HCT116 (cell line): ENCODE results near the gene NOL9. TPM values are rescaled to one million over a fixed set of nuclear protein-coding genes. Genes with fewer than 3 reads are reported as not detected.

ENCODE experiments used
- ATAC-seq: fragments of 200-7000 bp; cut with Tn5 transposase; 2 replicates; pipeline ENCODE4 v1.9.1; 2020; ENCODE audit warnings: mild to moderate bottlenecking, moderate library complexity
- BruUV-seq: library from RNA; stranded (reverse); fragments of 400-500 nt; replicated peaks from 2 replicates; lab custom pipeline; 2021; lab: Mats Ljungman, UMichigan
- CTCF ChIA-PET: fragments of 300-600 bp; sonication (Branson Sonifier 250); formaldehyde crosslinking; loops from one replicate; lab custom pipeline; 2021; ENCODE audit warnings: antibody characterized with exemption; lab: Charles Lee
- POLR2A ChIA-PET: fragments of 300-600, 350-600 bp; sonication (Branson Sonifier 250); formaldehyde crosslinking; loops from one replicate; lab custom pipeline; 2021; ENCODE audit warnings: antibody characterized with exemption; lab: Charles Lee
- RAD21 ChIA-PET, 2 experiments: fragments of 300-600 bp; sonication (Branson Sonifier 250); formaldehyde crosslinking; loops; one replicate each; lab custom pipeline; 2023; ENCODE audit warnings: low total read pairs in 2 of 2; ENCODE audit not compliant: uncharacterized antibody in 2 of 2, unreplicated experiment in 2 of 2, low non-redundant PET in 1 of 2; lab: Charles Lee
- DNase-seq: peaks from one replicate; pipeline ENCODE4 v3.0.0-alpha.2; 2010; ENCODE audit warnings: low read depth, low spot score
- H2AFZ ChIP-seq: fragments of 200-600 bp; shearing (Covaris generic), sonication (generic); 2 replicates; pipeline ENCODE4 v1.6.1; 2017; ENCODE audit warnings: low read depth, mixed run types, mixed read lengths, antibody characterized with exemption, low read length; ENCODE audit not compliant: poor library complexity, severe bottlenecking
- H3K27ac ChIP-seq: 2 replicates; pipeline ENCODE4 v1.5.1; 2012; ENCODE audit warnings: low read depth, low read length
- H3K27me3 ChIP-seq: fragments of 200-600 bp; sonication (generic); 2 replicates; pipeline ENCODE4 v1.6.1; 2016; ENCODE audit warnings: mixed run types, low read length, mixed read lengths; ENCODE audit not compliant: insufficient read depth
- H3K36me3 ChIP-seq, 2 experiments: fragments of 200-500 bp in 1 of 2; fragments of 200-600 bp in 1 of 2; sonication (Bioruptor generic) in 1 of 2; sonication (generic) in 1 of 2; 2 replicates each; pipeline versions ENCODE4 v1.5.1 to v1.6.1; 2014 to 2016; ENCODE audit warnings: low read length in 2 of 2, inconsistent platforms in 1 of 2, mixed read lengths in 1 of 2, mixed run types in 1 of 2; ENCODE audit not compliant: insufficient read depth in 2 of 2, control insufficient read depth in 1 of 2
- H3K4me1 ChIP-seq, 2 experiments: fragments of 200-600 bp in 1 of 2; sonication (generic) in 1 of 2; 2 replicates each; pipeline versions ENCODE4 v1.5.1 to v1.6.1; 2012 to 2017; ENCODE audit warnings: low read length in 2 of 2, inconsistent platforms in 1 of 2, mild to moderate bottlenecking in 1 of 2, mixed read lengths in 1 of 2, mixed run types in 1 of 2, moderate library complexity in 1 of 2; ENCODE audit not compliant: insufficient read depth in 2 of 2, control insufficient read depth in 1 of 2
- H3K4me2 ChIP-seq: fragments of 200-600 bp; sonication (generic); 2 replicates; pipeline ENCODE4 v1.6.1; 2017; ENCODE audit warnings: mixed run types, low read length, mixed read lengths
- H3K4me3 ChIP-seq, 2 experiments: fragments of 200-600 bp in 1 of 2; sonication (generic) in 1 of 2; replicated peaks in 1 of 2; 2 replicates each; pipeline ENCODE4 v1.5.1; 2011 to 2016; ENCODE audit warnings: low read length in 2 of 2, control low read depth in 1 of 2, low read depth in 1 of 2, mild to moderate bottlenecking in 1 of 2, mixed read lengths in 1 of 2, mixed run types in 1 of 2
- H3K79me2 ChIP-seq: fragments of 200-600 bp; sonication (generic); 2 replicates; pipeline ENCODE4 v1.6.1; 2017; ENCODE audit warnings: mild to moderate bottlenecking, mixed run types, low read length, moderate library complexity, mixed read lengths; ENCODE audit not compliant: insufficient read depth
- H3K9ac ChIP-seq: fragments of 200-600 bp; sonication (generic); 2 replicates; pipeline ENCODE4 v1.6.1; 2016; ENCODE audit warnings: low read length, mixed read lengths
- H3K9me2 ChIP-seq: fragments of 200-600 bp; sonication (generic), shearing (Covaris generic); 2 replicates; pipeline ENCODE4 v1.6.1; 2017; ENCODE audit warnings: mixed run types, mild to moderate bottlenecking, moderate library complexity; ENCODE audit not compliant: insufficient read depth
- H3K9me3 ChIP-seq, 2 experiments: fragments of 200-500 bp in 1 of 2; fragments of 200-600 bp in 1 of 2; sonication (Bioruptor generic) in 1 of 2; sonication (generic) in 1 of 2; 2 replicates each; pipeline ENCODE4 v1.6.1; 2014 to 2017; ENCODE audit warnings: low read length in 2 of 2, mixed read lengths in 2 of 2, inconsistent platforms in 1 of 2, low read depth in 1 of 2, mild to moderate bottlenecking in 1 of 2, mixed run types in 1 of 2, moderate library complexity in 1 of 2; ENCODE audit not compliant: control insufficient read depth in 1 of 2, insufficient read depth in 1 of 2
- H4K20me1 ChIP-seq: fragments of 200-600 bp; sonication (generic), shearing (Covaris generic); 2 replicates; pipeline ENCODE4 v1.6.1; 2017; ENCODE audit warnings: mixed run types, mild to moderate bottlenecking, moderate library complexity; ENCODE audit not compliant: insufficient read depth
- CBX3 ChIP-seq: IDR thresholded peaks from 2 replicates; pipeline ENCODE4 v1.6.1; 2012; ENCODE audit warnings: low read depth
- CEBPB ChIP-seq: IDR thresholded peaks from 2 replicates; pipeline ENCODE4 v1.6.1; 2012; ENCODE audit warnings: low read depth
- EGR1 ChIP-seq: IDR thresholded peaks from 2 replicates; pipeline ENCODE4 v1.6.1; 2012; ENCODE audit warnings: low read depth
- ELF1 ChIP-seq: IDR thresholded peaks from 2 replicates; pipeline ENCODE4 v1.6.1; 2012; ENCODE audit warnings: low read depth, borderline replicate concordance
- EZH2 ChIP-seq: fragments of 200-600 bp; sonication (generic); IDR thresholded peaks from 2 replicates; pipeline ENCODE4 v1.6.1; 2017; ENCODE audit warnings: antibody characterized with exemption, mixed run types
- EZH2phosphoT487 ChIP-seq: fragments of 200-600 bp; IDR thresholded peaks from 2 replicates; pipeline ENCODE4 v1.6.1; 2018; ENCODE audit warnings: antibody characterized with exemption, borderline replicate concordance
- FOSL1 ChIP-seq: IDR thresholded peaks from 2 replicates; pipeline ENCODE4 v1.6.1; 2012; ENCODE audit warnings: low read depth
- JUND ChIP-seq: IDR thresholded peaks from 2 replicates; pipeline ENCODE4 v1.6.1; 2012
- MAX ChIP-seq: IDR thresholded peaks from 2 replicates; pipeline ENCODE4 v1.6.1; 2012
- POLR2A ChIP-seq: IDR thresholded peaks from 2 replicates; pipeline ENCODE4 v1.7.0; 2011; ENCODE audit warnings: borderline replicate concordance; ENCODE audit not compliant: insufficient read depth, insufficient read length; ENCODE audit errors: extremely low read depth
- POLR2AphosphoS5 ChIP-seq: IDR thresholded peaks from 2 replicates; pipeline ENCODE4 v1.6.1; 2011; ENCODE audit warnings: mild to moderate bottlenecking, low read depth, low read length, moderate library complexity
- RAD21 ChIP-seq: IDR thresholded peaks from 2 replicates; pipeline ENCODE4 v1.6.1; 2012; ENCODE audit warnings: low read depth, mild to moderate bottlenecking
- SIN3A ChIP-seq: IDR thresholded peaks from 2 replicates; pipeline ENCODE4 v1.6.1; 2012; ENCODE audit warnings: low read depth
- SP1 ChIP-seq: IDR thresholded peaks from 2 replicates; pipeline ENCODE4 v1.6.1; 2012; ENCODE audit warnings: low read depth
- SRF ChIP-seq: IDR thresholded peaks from 2 replicates; pipeline ENCODE4 v1.6.1; 2012; ENCODE audit warnings: low read depth
- TCF7L2 ChIP-seq: IDR thresholded peaks from 2 replicates; pipeline ENCODE4 v1.7.0; 2011; ENCODE audit warnings: borderline replicate concordance, inconsistent platforms; ENCODE audit not compliant: insufficient read depth, insufficient read length; ENCODE audit errors: extremely low read depth
- ZFX ChIP-seq: fragments of 450-650 bp; IDR thresholded peaks from 2 replicates; pipeline ENCODE4 v1.6.1; 2017
- ZNF274 ChIP-seq: fragments of 200-500 bp; sonication (Bioruptor generic); IDR thresholded peaks from 2 replicates; pipeline ENCODE4 v1.6.1; 2014; ENCODE audit warnings: mild to moderate bottlenecking, low read depth, low read length, inconsistent platforms
- intact Hi-C: fragments of 100-400 bp; cut with micrococcal nuclease; formaldehyde crosslinking; loops from 2 replicates; pipeline ENCODE4 v1.10.0; 2022
- total RNA-seq: library from RNA; stranded (reverse); gene quantifications from one replicate; pipeline ENCODE4 v1.2.1, GENCODE V29; 2021; ENCODE audit not compliant: unreplicated experiment
- TF ChIP-seq, protein P1 (sequence below): IDR thresholded peaks from 2 replicates; pipeline ENCODE4 v1.6.1; 2012; ENCODE audit warnings: low read depth
- TF ChIP-seq, protein P2 (sequence below): IDR thresholded peaks from 2 replicates; pipeline ENCODE4 v1.6.1; 2011; ENCODE audit warnings: mild to moderate bottlenecking, low read length, moderate library complexity; ENCODE audit not compliant: insufficient replicate concordance; ENCODE audit errors: extremely low read depth
- TF ChIP-seq, protein P3 (sequence below), 3 experiments: fragments of 200-600 bp in 1 of 3; sonication (generic) in 1 of 3; IDR thresholded peaks in 2 of 3; conservative IDR thresholded peaks in 1 of 3; 2 replicates each; pipeline ENCODE4 v1.5.1; 2012 to 2017; ENCODE audit warnings: low read depth in 2 of 3, low read length in 2 of 3, antibody characterized with exemption in 1 of 3, borderline replicate concordance in 1 of 3, control low read depth in 1 of 3, mild to moderate bottlenecking in 1 of 3, mixed read lengths in 1 of 3, mixed run types in 1 of 3, moderate library complexity in 1 of 3; ENCODE audit not compliant: insufficient read depth in 1 of 3

Gene NOL9
- total RNA-seq, 1 experiment from 2014 or later: 46.4 TPM

DNA sequence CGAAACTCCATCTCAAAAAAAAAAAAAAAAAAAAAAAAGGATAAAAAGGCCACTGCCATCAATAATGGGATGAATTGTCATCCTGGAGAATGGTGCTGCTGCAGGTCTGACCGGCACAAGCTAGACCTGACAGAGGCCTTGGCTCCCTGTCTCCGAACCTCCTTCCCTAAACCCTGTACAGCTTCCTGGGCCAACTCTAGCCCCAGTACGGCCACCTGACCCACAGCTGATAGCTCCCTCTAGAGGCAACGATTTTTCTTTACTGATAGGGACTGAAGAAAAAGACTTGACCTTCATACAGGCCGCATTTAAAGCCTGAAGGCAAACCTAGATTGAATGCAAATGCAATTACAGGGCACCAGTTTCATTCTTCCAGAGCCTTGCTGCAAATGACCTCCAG lies 30.7 kb downstream of the NOL9 start:
- H3K27ac ChIP-seq: peak overlapping the region; percentile 35; the same call in 1 of the 2 replicates
- peak; percentile 41 for DNase-seq
- no peak overlapping the region for H3K4me3 ChIP-seq
- ChIA-PET POLR2A (interaction anchor here (0.9 to 1.9 kb wide), 2 partner anchors 33 to 80 kb away, joined by 3 to 6 read pairs; no protein-coding TSS in a partner anchor), RAD21 (interaction anchor here in 1 of 2 experiments (0.6 to 0.7 kb wide), 2 partner anchors 31 to 104 kb away, joined by 3 read pairs; partner anchors contain the start of gene HES2), CTCF (interaction anchor here (0.6 to 2.0 kb wide), 10 partner anchors 10 to 285 kb away, joined by 3 to 14 read pairs (median 4); partner anchors contain the start of genes NOL9 and PLEKHG5)
- H4K20me1 ChIP-seq: no peaks in the 10 kb centered on the region
- no peak overlapping the region for H2AFZ ChIP-seq
- H3K4me2 ChIP-seq: no peak overlapping the region
- H3K36me3 ChIP-seq: peaks cover 14 to 21% of the 10 kb centered on the region in 2 experiments
- ATAC-seq: peak; percentile 84
- peak overlapping the region; percentile 27; the same call in 1 of the 2 replicates for H3K9ac ChIP-seq
- intact Hi-C loops: loop anchor here (1.0 kb wide), 1 partner anchor 37 kb away; no protein-coding TSS in a partner anchor
- H3K9me3 ChIP-seq: no peaks in the 10 kb centered on the region
- no TSS peak for BruUV-seq
- no peaks in the 10 kb centered on the region; the same call in 1 of the 2 replicates for H3K79me2 ChIP-seq
- H3K27me3 ChIP-seq: no peaks in the 10 kb centered on the region
- peaks cover 0 to 4% of the 10 kb centered on the region in 2 experiments; a peak in 1 of 4 replicates for H3K4me1 ChIP-seq
- no peaks in the 10 kb centered on the region for H3K9me2 ChIP-seq
- TF ChIP-seq, protein P1, sequence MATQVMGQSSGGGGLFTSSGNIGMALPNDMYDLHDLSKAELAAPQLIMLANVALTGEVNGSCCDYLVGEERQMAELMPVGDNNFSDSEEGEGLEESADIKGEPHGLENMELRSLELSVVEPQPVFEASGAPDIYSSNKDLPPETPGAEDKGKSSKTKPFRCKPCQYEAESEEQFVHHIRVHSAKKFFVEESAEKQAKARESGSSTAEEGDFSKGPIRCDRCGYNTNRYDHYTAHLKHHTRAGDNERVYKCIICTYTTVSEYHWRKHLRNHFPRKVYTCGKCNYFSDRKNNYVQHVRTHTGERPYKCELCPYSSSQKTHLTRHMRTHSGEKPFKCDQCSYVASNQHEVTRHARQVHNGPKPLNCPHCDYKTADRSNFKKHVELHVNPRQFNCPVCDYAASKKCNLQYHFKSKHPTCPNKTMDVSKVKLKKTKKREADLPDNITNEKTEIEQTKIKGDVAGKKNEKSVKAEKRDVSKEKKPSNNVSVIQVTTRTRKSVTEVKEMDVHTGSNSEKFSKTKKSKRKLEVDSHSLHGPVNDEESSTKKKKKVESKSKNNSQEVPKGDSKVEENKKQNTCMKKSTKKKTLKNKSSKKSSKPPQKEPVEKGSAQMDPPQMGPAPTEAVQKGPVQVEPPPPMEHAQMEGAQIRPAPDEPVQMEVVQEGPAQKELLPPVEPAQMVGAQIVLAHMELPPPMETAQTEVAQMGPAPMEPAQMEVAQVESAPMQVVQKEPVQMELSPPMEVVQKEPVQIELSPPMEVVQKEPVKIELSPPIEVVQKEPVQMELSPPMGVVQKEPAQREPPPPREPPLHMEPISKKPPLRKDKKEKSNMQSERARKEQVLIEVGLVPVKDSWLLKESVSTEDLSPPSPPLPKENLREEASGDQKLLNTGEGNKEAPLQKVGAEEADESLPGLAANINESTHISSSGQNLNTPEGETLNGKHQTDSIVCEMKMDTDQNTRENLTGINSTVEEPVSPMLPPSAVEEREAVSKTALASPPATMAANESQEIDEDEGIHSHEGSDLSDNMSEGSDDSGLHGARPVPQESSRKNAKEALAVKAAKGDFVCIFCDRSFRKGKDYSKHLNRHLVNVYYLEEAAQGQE: no peak
- TF ChIP-seq, protein P2, sequence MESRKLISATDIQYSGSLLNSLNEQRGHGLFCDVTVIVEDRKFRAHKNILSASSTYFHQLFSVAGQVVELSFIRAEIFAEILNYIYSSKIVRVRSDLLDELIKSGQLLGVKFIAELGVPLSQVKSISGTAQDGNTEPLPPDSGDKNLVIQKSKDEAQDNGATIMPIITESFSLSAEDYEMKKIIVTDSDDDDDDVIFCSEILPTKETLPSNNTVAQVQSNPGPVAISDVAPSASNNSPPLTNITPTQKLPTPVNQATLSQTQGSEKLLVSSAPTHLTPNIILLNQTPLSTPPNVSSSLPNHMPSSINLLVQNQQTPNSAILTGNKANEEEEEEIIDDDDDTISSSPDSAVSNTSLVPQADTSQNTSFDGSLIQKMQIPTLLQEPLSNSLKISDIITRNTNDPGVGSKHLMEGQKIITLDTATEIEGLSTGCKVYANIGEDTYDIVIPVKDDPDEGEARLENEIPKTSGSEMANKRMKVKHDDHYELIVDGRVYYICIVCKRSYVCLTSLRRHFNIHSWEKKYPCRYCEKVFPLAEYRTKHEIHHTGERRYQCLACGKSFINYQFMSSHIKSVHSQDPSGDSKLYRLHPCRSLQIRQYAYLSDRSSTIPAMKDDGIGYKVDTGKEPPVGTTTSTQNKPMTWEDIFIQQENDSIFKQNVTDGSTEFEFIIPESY: no peak
- TF ChIP-seq POLR2AphosphoS5: peak; percentile 27; the same call in 1 of the 2 replicates
- TF ChIP-seq CEBPB: no peak
- TF ChIP-seq SRF: no peak
- TF ChIP-seq EZH2: no peak
- TF ChIP-seq ZFX: 0 out of 2 replicates have a peak, but pooled peaks have one; percentile 12
- TF ChIP-seq SIN3A: no peak
- TF ChIP-seq EGR1: no peak
- no peak for TF ChIP-seq EZH2phosphoT487
- peak; percentile 79 for TF ChIP-seq RAD21
- TF ChIP-seq, protein P3, sequence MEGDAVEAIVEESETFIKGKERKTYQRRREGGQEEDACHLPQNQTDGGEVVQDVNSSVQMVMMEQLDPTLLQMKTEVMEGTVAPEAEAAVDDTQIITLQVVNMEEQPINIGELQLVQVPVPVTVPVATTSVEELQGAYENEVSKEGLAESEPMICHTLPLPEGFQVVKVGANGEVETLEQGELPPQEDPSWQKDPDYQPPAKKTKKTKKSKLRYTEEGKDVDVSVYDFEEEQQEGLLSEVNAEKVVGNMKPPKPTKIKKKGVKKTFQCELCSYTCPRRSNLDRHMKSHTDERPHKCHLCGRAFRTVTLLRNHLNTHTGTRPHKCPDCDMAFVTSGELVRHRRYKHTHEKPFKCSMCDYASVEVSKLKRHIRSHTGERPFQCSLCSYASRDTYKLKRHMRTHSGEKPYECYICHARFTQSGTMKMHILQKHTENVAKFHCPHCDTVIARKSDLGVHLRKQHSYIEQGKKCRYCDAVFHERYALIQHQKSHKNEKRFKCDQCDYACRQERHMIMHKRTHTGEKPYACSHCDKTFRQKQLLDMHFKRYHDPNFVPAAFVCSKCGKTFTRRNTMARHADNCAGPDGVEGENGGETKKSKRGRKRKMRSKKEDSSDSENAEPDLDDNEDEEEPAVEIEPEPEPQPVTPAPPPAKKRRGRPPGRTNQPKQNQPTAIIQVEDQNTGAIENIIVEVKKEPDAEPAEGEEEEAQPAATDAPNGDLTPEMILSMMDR (IDR thresholded peaks at IDR 0.05 in 2 of 3, conservative IDR thresholded peaks at IDR 0.05 in 1 of 3; ENCODE audit: borderline replicate concordance in 1 of 3, insufficient read depth in 1 of 3, low read depth in 2 of 3, low read length in 2 of 3): peak; percentile 77 to 82 (median 78); a peak in 5 of 6 replicates
- TF ChIP-seq MAX: no peak
- no peak for TF ChIP-seq JUND
- TF ChIP-seq CBX3: no peak
- no peak for TF ChIP-seq ZNF274
- no peak for TF ChIP-seq SP1
- no peak for TF ChIP-seq FOSL1
- no peak for TF ChIP-seq POLR2A
- no peak for TF ChIP-seq TCF7L2
- no peak for TF ChIP-seq ELF1
